Neural cell (in vitro differentiated cells): Measurements from ENCODE around the gene APOE. TPM values are rescaled to one million over a fixed set of nuclear protein-coding genes. Genes with fewer than 3 reads are reported as not detected.

Experiments used
- H2AFZ ChIP-seq: fragments of 200-600, 300-800 bp; sonication (generic), shearing (Covaris generic); 2 replicates; pipeline ENCODE4 v1.6.0; 2014; ENCODE audit warnings: low read depth, mild to moderate bottlenecking, antibody characterized with exemption, low read length, moderate library complexity
- H3F3A ChIP-seq: fragments of 200-600 bp; shearing (Covaris generic); 2 replicates; pipeline ENCODE4 v1.6.1; 2016; ENCODE audit warnings: mild to moderate bottlenecking, moderate library complexity, mixed read lengths, antibody characterized with exemption, low read length; ENCODE audit not compliant: insufficient read depth, poor library complexity, severe bottlenecking
- H3K27ac ChIP-seq: fragments of 200-600, 300-800 bp; sonication (generic), shearing (Covaris generic); 2 replicates; pipeline ENCODE4 v1.5.1; 2014; ENCODE audit warnings: mild to moderate bottlenecking, low read length, moderate library complexity
- H3K27me3 ChIP-seq: fragments of 300-800, 200-600 bp; sonication (generic), shearing (Covaris generic); 2 replicates; pipeline ENCODE4 v1.6.0; 2014; ENCODE audit warnings: mild to moderate bottlenecking, low read depth, low read length, moderate library complexity; ENCODE audit not compliant: insufficient read depth
- H3K36me3 ChIP-seq: fragments of 300-800, 200-600 bp; sonication (generic), shearing (Covaris generic); 2 replicates; pipeline ENCODE4 v1.5.1; 2014; ENCODE audit warnings: mild to moderate bottlenecking, antibody characterized with exemption, low read length, moderate library complexity; ENCODE audit not compliant: insufficient read depth
- H3K4me2 ChIP-seq: fragments of 300-800, 200-600 bp; sonication (generic), shearing (Covaris generic); 2 replicates; pipeline ENCODE4 v1.6.0; 2014; ENCODE audit warnings: mild to moderate bottlenecking, low read length
- H3K4me3 ChIP-seq: fragments of 300-800, 200-600 bp; sonication (generic), shearing (Covaris generic); 2 replicates; pipeline ENCODE4 v1.5.1; 2014; ENCODE audit warnings: mild to moderate bottlenecking, low read length, moderate library complexity
- H3K79me2 ChIP-seq: fragments of 200-600 bp; shearing (Covaris generic); replicated peaks from 2 replicates; pipeline ENCODE4 v1.6.0; 2014; ENCODE audit warnings: mild to moderate bottlenecking, low read length, moderate library complexity; ENCODE audit not compliant: insufficient read depth
- H3K9ac ChIP-seq: fragments of 300-800, 200-600 bp; sonication (generic), shearing (Covaris generic); 2 replicates; pipeline ENCODE4 v1.6.1; 2016; ENCODE audit warnings: mild to moderate bottlenecking, low read length, mixed read lengths
- H3K9me2 ChIP-seq: fragments of 200-600 bp; shearing (Covaris generic); 2 replicates; pipeline ENCODE4 v1.6.1; 2016; ENCODE audit warnings: mild to moderate bottlenecking, low read length, mixed read lengths; ENCODE audit not compliant: insufficient read depth
- H3K9me3 ChIP-seq: fragments of 200-600, 300-800 bp; sonication (generic), shearing (Covaris generic); 2 replicates; pipeline ENCODE4 v1.6.1; 2016; ENCODE audit warnings: mild to moderate bottlenecking, mixed run types, low read length, moderate library complexity, mixed read lengths
- H4K20me1 ChIP-seq: fragments of 200-600 bp; shearing (Covaris generic); 2 replicates; pipeline ENCODE4 v1.6.1; 2016; ENCODE audit warnings: mild to moderate bottlenecking, mixed run types; ENCODE audit not compliant: insufficient read depth
- CTCF ChIP-seq: fragments of 450-650 bp; IDR thresholded peaks from 2 replicates; pipeline ENCODE4 v1.5.1; 2014; ENCODE audit warnings: antibody characterized with exemption, mild to moderate bottlenecking, moderate library complexity; ENCODE audit not compliant: poor library complexity, severe bottlenecking
- EP300 ChIP-seq: fragments of 450-650 bp; conservative IDR thresholded peaks from 2 replicates; pipeline ENCODE4 v1.6.1; 2014; ENCODE audit warnings: antibody characterized with exemption, mild to moderate bottlenecking, moderate library complexity; ENCODE audit not compliant: poor library complexity, severe bottlenecking
- EZH2 ChIP-seq: fragments of 200-600, 300-800 bp; shearing (Covaris generic), sonication (generic); IDR thresholded peaks from 2 replicates; pipeline ENCODE4 v1.6.1; 2014; ENCODE audit warnings: antibody characterized with exemption, low read length, borderline replicate concordance, mild to moderate bottlenecking; ENCODE audit not compliant: insufficient read depth, poor library complexity, severe bottlenecking
- MXI1 ChIP-seq: fragments of 450-650 bp; conservative IDR thresholded peaks from 2 replicates; pipeline ENCODE4 v1.6.1; 2014; ENCODE audit warnings: antibody characterized with exemption, mild to moderate bottlenecking; ENCODE audit not compliant: poor library complexity, severe bottlenecking
- POLR2AphosphoS5 ChIP-seq: IDR thresholded peaks from 2 replicates; pipeline ENCODE4 v1.6.1; 2012
- RAD21 ChIP-seq: fragments of 450-650 bp; conservative IDR thresholded peaks from 2 replicates; pipeline ENCODE4 v1.6.1; 2014; ENCODE audit warnings: antibody characterized with exemption, mild to moderate bottlenecking, moderate library complexity
- REST ChIP-seq: IDR thresholded peaks from 2 replicates; pipeline ENCODE4 v1.6.1; 2012; ENCODE audit warnings: borderline replicate concordance
- SMC3 ChIP-seq: fragments of 450-650 bp; conservative IDR thresholded peaks from 2 replicates; pipeline ENCODE4 v1.6.1; 2014; ENCODE audit warnings: antibody characterized with exemption, mild to moderate bottlenecking, moderate library complexity; ENCODE audit not compliant: poor library complexity
- TAF1 ChIP-seq: IDR thresholded peaks from 2 replicates; pipeline ENCODE4 v1.6.1; 2012; ENCODE audit warnings: low read depth
- polyA plus RNA-seq: library from polyadenylated mRNA; depleted of rRNA; stranded (reverse); fragments of >200 nt; gene quantifications from 2 replicates; pipeline ENCODE4 v1.2.3, GENCODE V29; 2014

The APOE gene
- polyA plus RNA-seq, 1 donor from 2014 or later = 8.7 TPM

GRCh38 chr19:44957526-44957925 is 51.9 kb downstream of the APOE start:
- Histone ChIP-seq H2AFZ (no peak overlapping the region), H3F3A (peaks cover 3% of the 10 kb centered on the region), H3K27me3 (no peaks in the 10 kb centered on the region), H4K20me1 (no peaks in the 10 kb centered on the region), H3K79me2 (peaks cover 53% of the 10 kb centered on the region), H3K9ac (peak overlapping the region; percentile 16), H3K9me2 (no peaks in the 10 kb centered on the region), H3K27ac (no peak overlapping the region), H3K4me2 (no peak overlapping the region), H3K9me3 (no peaks in the 10 kb centered on the region), H3K4me3 (peak overlapping the region; percentile 99), H3K36me3 (no peaks in the 10 kb centered on the region)
- no peak for TF ChIP-seq MXI1
- TF ChIP-seq EP300 = no peak
- TF ChIP-seq CTCF = no peak
- no peak for TF ChIP-seq RAD21
- TF ChIP-seq SMC3 = no peak
- TF ChIP-seq EZH2 = no peak
- TF ChIP-seq REST = no peak
- no peak for TF ChIP-seq TAF1
- no peak for TF ChIP-seq POLR2AphosphoS5

GRCh38 chr19:44958090-44958489 is 52.5 kb downstream of the APOE start:
- no peak overlapping the region for H3K4me3 ChIP-seq
- no peak for TF ChIP-seq TAF1
- TF ChIP-seq SMC3 = no peak
- no peak for TF ChIP-seq CTCF
- no peak for TF ChIP-seq EP300
- TF ChIP-seq REST = no peak
- no peak for TF ChIP-seq RAD21
- TF ChIP-seq POLR2AphosphoS5 = no peak
- no peaks in the 10 kb centered on the region for H3K27me3 ChIP-seq
- H2AFZ ChIP-seq = no peak overlapping the region
- H3K36me3 ChIP-seq = no peaks in the 10 kb centered on the region
- no peaks in the 10 kb centered on the region for H4K20me1 ChIP-seq
- H3K9me3 ChIP-seq = no peaks in the 10 kb centered on the region
- H3K27ac ChIP-seq = no peak overlapping the region
- no peak overlapping the region for H3K9ac ChIP-seq
- no peak overlapping the region for H3K4me2 ChIP-seq
- H3F3A ChIP-seq = peaks cover 3% of the 10 kb centered on the region
- no peaks in the 10 kb centered on the region for H3K9me2 ChIP-seq
- peaks cover 53% of the 10 kb centered on the region for H3K79me2 ChIP-seq
